GM23338 (cell line): ENCODE data around the gene M1AP. TPM values are rescaled to one million over a fixed set of nuclear protein-coding genes. Genes with fewer than 3 reads are reported as not detected.

ENCODE experiments used
- ATAC-seq: fragments of 200-7000 bp; cut with Tn5 transposase; 3 replicates; pipeline ENCODE4 v1.9.1; 2020
- DNase-seq: peaks from one replicate; pipeline ENCODE4 v3.0.0-alpha.2; 2015; ENCODE audit warnings: low spot score
- H2AFZ ChIP-seq: fragments of 200-600 bp; sonication (generic); 2 replicates; pipeline ENCODE4 v1.8.0; 2016; ENCODE audit warnings: antibody characterized with exemption, mild to moderate bottlenecking, moderate library complexity
- H3F3A ChIP-seq: fragments of 200-600 bp; sonication (generic); replicated peaks from 2 replicates; pipeline ENCODE4 v1.8.0; 2017; ENCODE audit warnings: antibody characterized with exemption, mixed run types, low read depth
- H3K27ac ChIP-seq: fragments of 200-600 bp; sonication (generic); 2 replicates; pipeline ENCODE4 v1.6.1; 2016; ENCODE audit warnings: low read depth
- H3K27me3 ChIP-seq: fragments of 200-600 bp; sonication (generic); 2 replicates; pipeline ENCODE4 v1.8.0; 2016; ENCODE audit warnings: mild to moderate bottlenecking, mixed run types, moderate library complexity; ENCODE audit not compliant: insufficient read depth
- H3K36me3 ChIP-seq: fragments of 200-600 bp; sonication (generic); 2 replicates; pipeline ENCODE4 v1.8.0; 2016; ENCODE audit warnings: mild to moderate bottlenecking; ENCODE audit not compliant: insufficient read depth
- H3K4me1 ChIP-seq: fragments of 200-600 bp; sonication (generic); 2 replicates; pipeline ENCODE4 v1.8.0; 2016; ENCODE audit warnings: mild to moderate bottlenecking, moderate library complexity; ENCODE audit not compliant: insufficient read depth
- H3K4me2 ChIP-seq: fragments of 200-600 bp; sonication (generic); 2 replicates; pipeline ENCODE4 v1.7.1; 2017; ENCODE audit warnings: mixed run types
- H3K4me3 ChIP-seq: fragments of 200-600 bp; sonication (generic); 2 replicates; pipeline ENCODE4 v1.6.1; 2016; ENCODE audit warnings: mixed run types
- H3K79me2 ChIP-seq: fragments of 200-600 bp; sonication (generic); replicated peaks from 2 replicates; pipeline ENCODE4 v1.8.0; 2017; ENCODE audit warnings: mild to moderate bottlenecking; ENCODE audit not compliant: insufficient read depth
- H3K9me2 ChIP-seq: fragments of 200-600 bp; sonication (generic); 2 replicates; pipeline ENCODE4 v1.8.0; 2017; ENCODE audit not compliant: insufficient read depth
- H4K20me1 ChIP-seq: fragments of 200-600 bp; sonication (generic); replicated peaks from 2 replicates; pipeline ENCODE4 v1.8.0; 2017; ENCODE audit warnings: mild to moderate bottlenecking; ENCODE audit not compliant: insufficient read depth
- H3K27ac Mint-ChIP-seq: 2 replicates; pipeline ENCODE4 v1.8.0; 2020; ENCODE audit warnings: inconsistent platforms, mild to moderate bottlenecking, moderate library complexity, mixed read lengths
- H3K27me3 Mint-ChIP-seq: 3 replicates; pipeline ENCODE4 v1.8.0; 2022; ENCODE audit warnings: low read depth, mild to moderate bottlenecking, moderate library complexity, mixed read lengths, inconsistent platforms; ENCODE audit not compliant: insufficient read depth, poor library complexity
- H3K36me3 Mint-ChIP-seq: 3 replicates; pipeline ENCODE4 v1.8.0; 2021; ENCODE audit warnings: low read depth, mild to moderate bottlenecking, inconsistent platforms, moderate library complexity, mixed read lengths
- H3K4me1 Mint-ChIP-seq: 3 replicates; pipeline ENCODE4 v1.8.0; 2020; ENCODE audit warnings: mild to moderate bottlenecking, inconsistent platforms, mixed read lengths
- H3K4me3 Mint-ChIP-seq: 3 replicates; pipeline ENCODE4 v1.8.0; 2021; ENCODE audit warnings: moderate library complexity, mild to moderate bottlenecking, inconsistent platforms, mixed read lengths
- H3K9me3 Mint-ChIP-seq: 3 replicates; pipeline ENCODE4 v1.8.0; 2020; ENCODE audit warnings: moderate library complexity, mild to moderate bottlenecking, inconsistent platforms, mixed read lengths
- CREB1 ChIP-seq: fragments of 250-450 bp; sonication (Bioruptor Pico); IDR thresholded peaks from 2 replicates; pipeline ENCODE4 v1.5.0; 2020; ENCODE audit warnings: low read depth, mild to moderate bottlenecking, moderate library complexity
- EZH2 ChIP-seq: fragments of 200-600 bp; sonication (generic); IDR thresholded peaks from one replicate; pipeline ENCODE4 v1.8.0; 2017; ENCODE audit warnings: antibody characterized with exemption, mild to moderate bottlenecking, low read depth; ENCODE audit not compliant: unreplicated experiment
- EZH2phosphoT487 ChIP-seq: fragments of 200-600 bp; sonication (generic); IDR thresholded peaks from one replicate; pipeline ENCODE4 v1.8.1; 2018; ENCODE audit warnings: antibody characterized with exemption; ENCODE audit not compliant: unreplicated experiment
- JUNB ChIP-seq: IDR thresholded peaks from one replicate; pipeline ENCODE4 v1.6.1; 2016; ENCODE audit warnings: antibody characterized with exemption; ENCODE audit not compliant: unreplicated experiment
- NANOG ChIP-seq: IDR thresholded peaks from 2 replicates; pipeline ENCODE4 v1.6.1; 2016; ENCODE audit warnings: antibody characterized with exemption, borderline replicate concordance
- POLR2AphosphoS5 ChIP-seq: IDR thresholded peaks from 2 replicates; pipeline ENCODE4 v1.6.1; 2016; ENCODE audit warnings: antibody characterized with exemption, low read depth
- STAT1 ChIP-seq: IDR thresholded peaks from one replicate; pipeline ENCODE4 v1.6.1; 2016; ENCODE audit warnings: antibody characterized with exemption; ENCODE audit not compliant: unreplicated experiment
- ZNF114 ChIP-seq: fragments of 250-450 bp; sonication (Bioruptor Pico); IDR thresholded peaks from 2 replicates; pipeline ENCODE4 v1.5.0; 2020; ENCODE audit warnings: mild to moderate bottlenecking, moderate library complexity
- ZNF331 ChIP-seq: fragments of 250-450 bp; sonication (Bioruptor Pico); IDR thresholded peaks from 2 replicates; pipeline ENCODE4 v1.5.0; 2020; ENCODE audit warnings: low read depth, mild to moderate bottlenecking, moderate library complexity
- polyA plus RNA-seq: library from polyadenylated mRNA; unstranded; fragments of >200 nt; fragmentation: Nextera tagmentation; extraction: Ambion mirVana; gene quantifications from 2 replicates; pipeline ENCODE4 v1.2.1, GENCODE V29; 2016
- total RNA-seq: library from RNA; depleted of rRNA; stranded (reverse); fragments of >200 nt; shearing (Covaris generic); gene quantifications from 2 replicates; pipeline ENCODE4 v1.2.3, GENCODE V29; 2014
- TF ChIP-seq, protein P1 (sequence below): fragments of 250-450 bp; sonication (Bioruptor Pico); IDR thresholded peaks from 2 replicates; pipeline ENCODE4 v1.5.0; 2020; ENCODE audit warnings: mild to moderate bottlenecking, moderate library complexity
- TF ChIP-seq, protein P2 (sequence below): IDR thresholded peaks from one replicate; pipeline ENCODE4 v1.6.1; 2018; ENCODE audit warnings: antibody characterized with exemption; ENCODE audit not compliant: unreplicated experiment
- TF ChIP-seq, protein P3 (sequence below): IDR thresholded peaks from 2 replicates; pipeline ENCODE4 v1.6.1; 2016; ENCODE audit warnings: antibody characterized with exemption

The M1AP gene
- total and polyA plus RNA-seq, 2 experiments from 2014 or later: 5.1 to 12.1 TPM

DNA sequence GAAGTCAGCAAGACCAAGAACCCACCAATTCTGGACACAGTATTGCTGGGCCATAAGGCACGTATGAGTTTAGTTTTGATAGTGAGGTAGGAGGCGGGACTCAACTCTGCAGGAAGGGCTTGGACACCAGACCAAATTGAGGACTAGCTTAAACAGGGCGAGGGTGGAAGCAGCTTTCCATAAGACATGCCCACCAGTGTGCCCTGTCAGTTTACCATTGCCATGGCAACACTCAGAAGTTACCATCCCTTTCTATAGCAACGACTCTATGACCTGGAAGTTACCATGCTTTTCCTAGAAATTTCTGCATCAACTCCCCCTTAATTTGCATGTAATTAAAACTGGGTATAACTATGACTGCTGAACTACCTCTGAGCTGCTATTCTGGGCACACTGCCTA lies 2.8 kb downstream of the M1AP start:
- TF ChIP-seq ZNF114 (CRISPR knock-in tag): no peak
- TF ChIP-seq, protein P1, sequence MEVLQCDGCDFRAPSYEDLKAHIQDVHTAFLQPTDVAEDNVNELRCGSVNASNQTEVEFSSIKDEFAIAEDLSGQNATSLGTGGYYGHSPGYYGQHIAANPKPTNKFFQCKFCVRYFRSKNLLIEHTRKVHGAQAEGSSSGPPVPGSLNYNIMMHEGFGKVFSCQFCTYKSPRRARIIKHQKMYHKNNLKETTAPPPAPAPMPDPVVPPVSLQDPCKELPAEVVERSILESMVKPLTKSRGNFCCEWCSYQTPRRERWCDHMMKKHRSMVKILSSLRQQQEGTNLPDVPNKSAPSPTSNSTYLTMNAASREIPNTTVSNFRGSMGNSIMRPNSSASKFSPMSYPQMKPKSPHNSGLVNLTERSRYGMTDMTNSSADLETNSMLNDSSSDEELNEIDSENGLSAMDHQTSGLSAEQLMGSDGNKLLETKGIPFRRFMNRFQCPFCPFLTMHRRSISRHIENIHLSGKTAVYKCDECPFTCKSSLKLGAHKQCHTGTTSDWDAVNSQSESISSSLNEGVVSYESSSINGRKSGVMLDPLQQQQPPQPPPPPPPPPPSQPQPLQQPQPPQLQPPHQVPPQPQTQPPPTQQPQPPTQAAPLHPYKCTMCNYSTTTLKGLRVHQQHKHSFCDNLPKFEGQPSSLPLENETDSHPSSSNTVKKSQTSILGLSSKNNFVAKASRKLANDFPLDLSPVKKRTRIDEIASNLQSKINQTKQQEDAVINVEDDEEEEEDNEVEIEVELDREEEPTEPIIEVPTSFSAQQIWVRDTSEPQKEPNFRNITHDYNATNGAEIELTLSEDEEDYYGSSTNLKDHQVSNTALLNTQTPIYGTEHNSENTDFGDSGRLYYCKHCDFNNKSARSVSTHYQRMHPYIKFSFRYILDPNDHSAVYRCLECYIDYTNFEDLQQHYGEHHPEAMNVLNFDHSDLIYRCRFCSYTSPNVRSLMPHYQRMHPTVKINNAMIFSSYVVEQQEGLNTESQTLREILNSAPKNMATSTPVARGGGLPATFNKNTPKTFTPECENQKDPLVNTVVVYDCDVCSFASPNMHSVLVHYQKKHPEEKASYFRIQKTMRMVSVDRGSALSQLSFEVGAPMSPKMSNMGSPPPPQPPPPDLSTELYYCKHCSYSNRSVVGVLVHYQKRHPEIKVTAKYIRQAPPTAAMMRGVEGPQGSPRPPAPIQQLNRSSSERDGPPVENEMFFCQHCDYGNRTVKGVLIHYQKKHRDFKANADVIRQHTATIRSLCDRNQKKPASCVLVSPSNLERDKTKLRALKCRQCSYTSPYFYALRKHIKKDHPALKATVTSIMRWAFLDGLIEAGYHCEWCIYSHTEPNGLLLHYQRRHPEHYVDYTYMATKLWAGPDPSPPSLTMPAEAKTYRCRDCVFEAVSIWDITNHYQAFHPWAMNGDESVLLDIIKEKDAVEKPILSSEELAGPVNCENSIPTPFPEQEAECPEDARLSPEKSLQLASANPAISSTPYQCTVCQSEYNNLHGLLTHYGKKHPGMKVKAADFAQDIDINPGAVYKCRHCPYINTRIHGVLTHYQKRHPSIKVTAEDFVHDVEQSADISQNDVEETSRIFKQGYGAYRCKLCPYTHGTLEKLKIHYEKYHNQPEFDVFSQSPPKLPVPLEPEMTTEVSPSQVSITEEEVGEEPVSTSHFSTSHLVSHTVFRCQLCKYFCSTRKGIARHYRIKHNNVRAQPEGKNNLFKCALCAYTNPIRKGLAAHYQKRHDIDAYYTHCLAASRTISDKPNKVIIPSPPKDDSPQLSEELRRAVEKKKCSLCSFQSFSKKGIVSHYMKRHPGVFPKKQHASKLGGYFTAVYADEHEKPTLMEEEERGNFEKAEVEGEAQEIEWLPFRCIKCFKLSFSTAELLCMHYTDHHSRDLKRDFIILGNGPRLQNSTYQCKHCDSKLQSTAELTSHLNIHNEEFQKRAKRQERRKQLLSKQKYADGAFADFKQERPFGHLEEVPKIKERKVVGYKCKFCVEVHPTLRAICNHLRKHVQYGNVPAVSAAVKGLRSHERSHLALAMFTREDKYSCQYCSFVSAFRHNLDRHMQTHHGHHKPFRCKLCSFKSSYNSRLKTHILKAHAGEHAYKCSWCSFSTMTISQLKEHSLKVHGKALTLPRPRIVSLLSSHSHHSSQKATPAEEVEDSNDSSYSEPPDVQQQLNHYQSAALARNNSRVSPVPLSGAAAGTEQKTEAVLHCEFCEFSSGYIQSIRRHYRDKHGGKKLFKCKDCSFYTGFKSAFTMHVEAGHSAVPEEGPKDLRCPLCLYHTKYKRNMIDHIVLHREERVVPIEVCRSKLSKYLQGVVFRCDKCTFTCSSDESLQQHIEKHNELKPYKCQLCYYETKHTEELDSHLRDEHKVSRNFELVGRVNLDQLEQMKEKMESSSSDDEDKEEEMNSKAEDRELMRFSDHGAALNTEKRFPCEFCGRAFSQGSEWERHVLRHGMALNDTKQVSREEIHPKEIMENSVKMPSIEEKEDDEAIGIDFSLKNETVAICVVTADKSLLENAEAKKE (CRISPR knock-in tag): no peak
- no peak for TF ChIP-seq JUNB
- TF ChIP-seq EZH2phosphoT487: no peak
- TF ChIP-seq CREB1 (CRISPR knock-in tag): no peak
- TF ChIP-seq, protein P2, sequence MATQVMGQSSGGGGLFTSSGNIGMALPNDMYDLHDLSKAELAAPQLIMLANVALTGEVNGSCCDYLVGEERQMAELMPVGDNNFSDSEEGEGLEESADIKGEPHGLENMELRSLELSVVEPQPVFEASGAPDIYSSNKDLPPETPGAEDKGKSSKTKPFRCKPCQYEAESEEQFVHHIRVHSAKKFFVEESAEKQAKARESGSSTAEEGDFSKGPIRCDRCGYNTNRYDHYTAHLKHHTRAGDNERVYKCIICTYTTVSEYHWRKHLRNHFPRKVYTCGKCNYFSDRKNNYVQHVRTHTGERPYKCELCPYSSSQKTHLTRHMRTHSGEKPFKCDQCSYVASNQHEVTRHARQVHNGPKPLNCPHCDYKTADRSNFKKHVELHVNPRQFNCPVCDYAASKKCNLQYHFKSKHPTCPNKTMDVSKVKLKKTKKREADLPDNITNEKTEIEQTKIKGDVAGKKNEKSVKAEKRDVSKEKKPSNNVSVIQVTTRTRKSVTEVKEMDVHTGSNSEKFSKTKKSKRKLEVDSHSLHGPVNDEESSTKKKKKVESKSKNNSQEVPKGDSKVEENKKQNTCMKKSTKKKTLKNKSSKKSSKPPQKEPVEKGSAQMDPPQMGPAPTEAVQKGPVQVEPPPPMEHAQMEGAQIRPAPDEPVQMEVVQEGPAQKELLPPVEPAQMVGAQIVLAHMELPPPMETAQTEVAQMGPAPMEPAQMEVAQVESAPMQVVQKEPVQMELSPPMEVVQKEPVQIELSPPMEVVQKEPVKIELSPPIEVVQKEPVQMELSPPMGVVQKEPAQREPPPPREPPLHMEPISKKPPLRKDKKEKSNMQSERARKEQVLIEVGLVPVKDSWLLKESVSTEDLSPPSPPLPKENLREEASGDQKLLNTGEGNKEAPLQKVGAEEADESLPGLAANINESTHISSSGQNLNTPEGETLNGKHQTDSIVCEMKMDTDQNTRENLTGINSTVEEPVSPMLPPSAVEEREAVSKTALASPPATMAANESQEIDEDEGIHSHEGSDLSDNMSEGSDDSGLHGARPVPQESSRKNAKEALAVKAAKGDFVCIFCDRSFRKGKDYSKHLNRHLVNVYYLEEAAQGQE: no peak
- TF ChIP-seq ZNF331: no peak
- TF ChIP-seq, protein P3, sequence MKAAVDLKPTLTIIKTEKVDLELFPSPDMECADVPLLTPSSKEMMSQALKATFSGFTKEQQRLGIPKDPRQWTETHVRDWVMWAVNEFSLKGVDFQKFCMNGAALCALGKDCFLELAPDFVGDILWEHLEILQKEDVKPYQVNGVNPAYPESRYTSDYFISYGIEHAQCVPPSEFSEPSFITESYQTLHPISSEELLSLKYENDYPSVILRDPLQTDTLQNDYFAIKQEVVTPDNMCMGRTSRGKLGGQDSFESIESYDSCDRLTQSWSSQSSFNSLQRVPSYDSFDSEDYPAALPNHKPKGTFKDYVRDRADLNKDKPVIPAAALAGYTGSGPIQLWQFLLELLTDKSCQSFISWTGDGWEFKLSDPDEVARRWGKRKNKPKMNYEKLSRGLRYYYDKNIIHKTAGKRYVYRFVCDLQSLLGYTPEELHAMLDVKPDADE: no peak
- TF ChIP-seq STAT1: no peak
- no peak for TF ChIP-seq POLR2AphosphoS5
- no peak for TF ChIP-seq EZH2
- TF ChIP-seq NANOG: no peak
- Histone ChIP-seq H3K4me1 (peaks cover 24% of the 10 kb centered on the region), H3K9me2 (no peaks in the 10 kb centered on the region), H3K4me2 (no peak overlapping the region), H3K79me2 (no peaks in the 10 kb centered on the region), H2AFZ (no peak overlapping the region), H3K4me3 (no peak overlapping the region), H3K36me3 (no peaks in the 10 kb centered on the region), H3F3A (peaks cover 5% of the 10 kb centered on the region; the same call in 1 of the 2 replicates), H3K27ac (no peak overlapping the region), H3K27me3 (peaks cover 18% of the 10 kb centered on the region), H4K20me1 (no peaks in the 10 kb centered on the region)
- no peak overlapping the region for H3K27ac Mint-ChIP-seq
- H3K9me3 Mint-ChIP-seq: no peaks in the 10 kb centered on the region
- no peaks in the 10 kb centered on the region for H3K36me3 Mint-ChIP-seq
- no peak overlapping the region for H3K4me3 Mint-ChIP-seq
- peaks cover 17% of the 10 kb centered on the region for H3K4me1 Mint-ChIP-seq
- peaks cover 9% of the 10 kb centered on the region for H3K27me3 Mint-ChIP-seq
- ATAC-seq (no peak), DNase-seq (no peak)
